Naive B cell (primary cell): ENCODE results near the gene GCH1. TPM values are rescaled to one million over a fixed set of nuclear protein-coding genes. Genes with fewer than 3 reads are reported as not detected.
"Not testable (repeated sequence)": the region's sequence is repeated elsewhere in the genome, so short reads cannot be mapped to it uniquely, and the experiment has no call there.

Experiments used
- ATAC-seq, 2 donors: fragments of 150-1000 bp; cut with Tn5 transposase; 2 replicates each; pipeline ENCODE4 v1.10.0; 2021; ENCODE audit warnings: low read depth in 2 of 2, mild to moderate bottlenecking in 2 of 2, moderate library complexity in 2 of 2
- DNase-seq: peaks from one replicate; pipeline ENCODE4 v3.0.0; 2022
- H3K27ac Mint-ChIP-seq, 6 donors: one replicate each; pipeline ENCODE4 v1.8.0; 2020 to 2022; ENCODE audit warnings: mild to moderate bottlenecking in 6 of 6, mixed read lengths in 6 of 6, moderate library complexity in 5 of 6, inconsistent platforms in 2 of 6
- H3K27me3 Mint-ChIP-seq, 3 donors: one replicate each; pipeline ENCODE4 v1.8.0; 2021 to 2022; ENCODE audit warnings: mixed read lengths in 3 of 3, mild to moderate bottlenecking in 1 of 3
- H3K36me3 Mint-ChIP-seq, 2 donors: one replicate each; pipeline ENCODE4 v1.8.0; 2020 to 2022; ENCODE audit warnings: mixed read lengths in 2 of 2, inconsistent platforms in 1 of 2, mild to moderate bottlenecking in 1 of 2
- H3K4me1 Mint-ChIP-seq, 3 donors: one replicate each; pipeline ENCODE4 v1.8.0; 2020 to 2022; ENCODE audit warnings: mixed read lengths in 3 of 3, inconsistent platforms in 1 of 3, mild to moderate bottlenecking in 1 of 3, moderate library complexity in 1 of 3
- H3K4me3 Mint-ChIP-seq, 8 donors: one replicate each; pipeline ENCODE4 v1.8.0; 2020 to 2022; ENCODE audit warnings: mild to moderate bottlenecking in 8 of 8, mixed read lengths in 8 of 8, moderate library complexity in 8 of 8, inconsistent platforms in 2 of 8
- H3K9me3 Mint-ChIP-seq, 7 donors: one replicate each; pipeline ENCODE4 v1.8.0; 2020 to 2022; ENCODE audit warnings: mixed read lengths in 7 of 7, mild to moderate bottlenecking in 5 of 7, inconsistent platforms in 2 of 7, moderate library complexity in 1 of 7
- polyA plus RNA-seq, 6 donors: library from polyadenylated mRNA; unstranded; fragments of 300-500 nt; fragmentation: Illumina TruSeq; gene quantifications; one replicate each; pipeline ENCODE4 v1.2.3, GENCODE V29; 2021; ENCODE audit warnings: low read depth in 6 of 6

Gene GCH1
- polyA plus RNA-seq, 6 donors from 2014 or later, result 18.8 to 31.2 (median 27.8) TPM

DNA sequence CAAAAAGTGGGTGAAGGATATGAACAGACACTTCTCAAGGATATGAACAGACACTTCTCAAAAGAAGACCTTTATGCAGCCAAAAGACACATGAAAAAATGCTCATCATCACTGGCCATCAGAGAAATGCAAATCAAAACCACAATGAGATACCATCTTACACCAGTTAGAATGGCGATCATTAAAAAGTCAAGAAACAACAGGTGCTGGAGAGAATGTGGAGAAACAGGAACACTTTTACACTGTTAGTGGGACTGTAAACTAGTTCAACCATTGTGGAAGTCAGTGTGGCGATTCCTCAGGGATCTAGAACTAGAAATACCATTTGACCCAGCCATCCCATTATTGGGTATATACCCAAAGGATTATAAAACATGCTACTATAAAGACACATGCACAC is 27.0 kb downstream of the GCH1 start:
- H3K36me3 Mint-ChIP-seq, H3K27ac Mint-ChIP-seq, H3K27me3 Mint-ChIP-seq, DNase-seq, H3K4me3 Mint-ChIP-seq, ATAC-seq, H3K9me3 Mint-ChIP-seq: not testable (repeated sequence)
- H3K4me1 Mint-ChIP-seq, result peaks cover 3 to 32% (median 29%) of the 10 kb centered on the region in 3 donors

- H3K36me3 Mint-ChIP-seq, H3K27me3 Mint-ChIP-seq, H3K9me3 Mint-ChIP-seq, ATAC-seq, DNase-seq: not testable (repeated sequence)
- Mint-ChIP-seq H3K27ac (peak overlapping the region in 1 of 6 donors; percentile 30), H3K4me1 (peaks cover 8 to 49% (median 29%) of the 10 kb centered on the region in 3 donors), H3K4me3 (peak overlapping the region; percentile 3 to 82 (median 49))
Observed at GRCh38 chr14:54870154-54871090, 32.2 kb downstream of the GCH1 start.

DNA sequence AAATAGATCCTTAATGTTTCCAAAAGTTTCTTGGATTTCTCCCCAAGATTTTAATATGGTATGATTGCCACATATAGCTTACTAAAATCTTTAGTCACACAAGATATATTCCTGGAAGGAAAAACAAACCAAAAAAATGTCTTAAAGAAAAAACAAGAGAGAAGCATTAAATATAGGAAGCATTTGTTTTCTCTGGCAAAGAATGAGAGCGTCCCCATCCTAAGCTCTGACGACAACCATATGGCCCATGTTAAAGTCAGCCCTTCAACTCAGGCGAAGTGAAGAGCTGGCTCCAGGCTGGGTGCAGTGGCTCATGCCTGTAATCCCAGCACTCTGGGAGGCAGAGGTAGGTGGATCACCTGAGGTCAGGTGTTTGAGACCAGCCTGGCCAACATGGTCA is 35.6 kb downstream of the GCH1 start:
- no peak for DNase-seq
- H3K27me3 Mint-ChIP-seq, result no peaks in the 10 kb centered on the region
- peaks cover 5 to 34% (median 19%) of the 10 kb centered on the region in 3 donors for H3K4me1 Mint-ChIP-seq
- H3K4me3 Mint-ChIP-seq, result no peak overlapping the region
- peak overlapping the region in 2 of 6 donors; percentile 24 to 57 for H3K27ac Mint-ChIP-seq
- H3K9me3 Mint-ChIP-seq, result no peaks in the 10 kb centered on the region
- H3K36me3 Mint-ChIP-seq, result no peaks in the 10 kb centered on the region
- ATAC-seq, result no peak

- H3K4me3 Mint-ChIP-seq, result no peak overlapping the region
- no peak for ATAC-seq
- no peaks in the 10 kb centered on the region for H3K9me3 Mint-ChIP-seq
- peaks cover 5 to 30% (median 19%) of the 10 kb centered on the region in 3 donors for H3K4me1 Mint-ChIP-seq
- DNase-seq, result no peak
- H3K27ac Mint-ChIP-seq, result peak overlapping the region in 1 of 6 donors; percentile 24
- no peaks in the 10 kb centered on the region for H3K36me3 Mint-ChIP-seq
- no peaks in the 10 kb centered on the region for H3K27me3 Mint-ChIP-seq
Observed at GRCh38 chr14:54866588-54866987, 36.0 kb downstream of the GCH1 start.

GRCh38 chr14:54864526-54864925 is 38.1 kb downstream of the GCH1 start:
- Mint-ChIP-seq H3K9me3 (no peaks in the 10 kb centered on the region), H3K4me3 (no peak overlapping the region), H3K27ac (peak overlapping the region in 1 of 6 donors; percentile 14), H3K36me3 (no peaks in the 10 kb centered on the region), H3K4me1 (peaks cover 1 to 13% (median 4%) of the 10 kb centered on the region in 3 donors), H3K27me3 (no peaks in the 10 kb centered on the region)
- DNase-seq (no peak), ATAC-seq (no peak)

GRCh38 chr14:54857830-54858269 is 44.8 kb downstream of the GCH1 start:
- peak overlapping the region in 5 of 6 donors; percentile 38 to 79 (median 66) for H3K27ac Mint-ChIP-seq
- ATAC-seq (peak; percentile 95 to 96), DNase-seq (peak; percentile 47)
- H3K36me3 Mint-ChIP-seq, result peaks cover 0 to 5% of the 10 kb centered on the region in 2 donors
- peaks cover 36 to 44% (median 42%) of the 10 kb centered on the region in 3 donors for H3K4me1 Mint-ChIP-seq
- H3K4me3 Mint-ChIP-seq, result peak overlapping the region in 6 of 8 donors; percentile 4 to 61 (median 35)
- H3K9me3 Mint-ChIP-seq, result no peaks in the 10 kb centered on the region
- H3K27me3 Mint-ChIP-seq, result no peaks in the 10 kb centered on the region

- Mint-ChIP-seq H3K9me3 (no peaks in the 10 kb centered on the region), H3K4me3 (peak overlapping the region in 4 of 8 donors; percentile 1 to 28 (median 14)), H3K4me1 (peaks cover 36 to 47% (median 44%) of the 10 kb centered on the region in 3 donors), H3K27me3 (no peaks in the 10 kb centered on the region), H3K27ac (peak overlapping the region in 1 of 6 donors; percentile 36), H3K36me3 (peaks cover 0 to 5% of the 10 kb centered on the region in 2 donors)
- ATAC-seq (no peak), DNase-seq (no peak)
Observed at GRCh38 chr14:54856152-54856551, 46.5 kb downstream of the GCH1 start.

DNA sequence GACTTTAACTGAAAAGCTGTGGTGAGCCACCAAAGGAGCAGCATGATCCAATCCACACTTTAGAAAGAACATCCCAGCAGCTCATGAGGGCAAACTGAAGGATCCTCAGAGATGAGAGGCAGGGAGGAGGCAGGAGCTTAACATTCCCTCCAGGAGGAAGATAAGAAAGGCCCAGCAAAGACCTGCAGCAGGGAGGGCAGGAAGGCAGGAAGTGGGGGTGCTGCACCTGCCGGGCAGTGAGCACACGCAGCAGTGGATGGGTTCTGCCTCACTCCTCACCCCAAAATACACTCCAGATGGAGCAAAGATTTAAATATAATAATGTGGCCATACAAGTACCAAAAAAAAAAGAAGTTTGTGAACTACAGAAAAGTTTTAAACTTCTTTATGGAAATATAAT is 48.4 kb downstream of the GCH1 start:
- ATAC-seq, result peak; percentile 28 to 45
- Mint-ChIP-seq H3K27me3 (no peaks in the 10 kb centered on the region), H3K9me3 (no peaks in the 10 kb centered on the region), H3K27ac (peak overlapping the region in 5 of 6 donors; percentile 6 to 92 (median 71)), H3K4me3 (peak overlapping the region; percentile 25 to 77 (median 66)), H3K4me1 (peaks cover 32 to 47% (median 40%) of the 10 kb centered on the region in 3 donors), H3K36me3 (peaks cover 0 to 5% of the 10 kb centered on the region in 2 donors)
- no peak for DNase-seq

- Mint-ChIP-seq H3K9me3 (no peaks in the 10 kb centered on the region), H3K27ac (peak overlapping the region in 2 of 6 donors; percentile 89 to 92), H3K36me3 (peaks cover 0 to 5% of the 10 kb centered on the region in 2 donors), H3K4me1 (peaks cover 24 to 40% (median 32%) of the 10 kb centered on the region in 3 donors), H3K27me3 (no peaks in the 10 kb centered on the region), H3K4me3 (peak overlapping the region in 3 of 8 donors; percentile 21 to 48 (median 21))
- ATAC-seq (no peak), DNase-seq (no peak)
Observed at GRCh38 chr14:54853339-54853738, 49.3 kb downstream of the GCH1 start.

DNA sequence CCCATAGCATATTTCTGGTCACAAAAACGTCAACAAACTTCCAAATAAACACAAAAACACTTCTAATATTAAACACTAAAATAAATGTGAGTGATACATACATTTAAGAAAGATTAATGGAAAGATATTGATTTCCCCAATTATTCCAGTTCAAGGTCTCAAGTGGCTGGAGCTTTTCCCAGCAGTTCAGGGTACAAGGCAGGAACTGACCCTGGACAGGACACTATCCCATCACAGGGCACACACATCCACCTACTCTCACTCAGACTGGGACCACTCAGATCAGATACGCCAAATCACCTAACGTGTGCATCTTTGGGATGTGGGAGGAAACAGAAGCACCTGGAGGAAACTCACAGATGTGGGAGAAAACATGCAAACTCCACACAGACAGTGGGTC is 50.4 kb downstream of the GCH1 start:
- Mint-ChIP-seq H3K9me3 (no peaks in the 10 kb centered on the region), H3K27ac (no peak overlapping the region), H3K36me3 (peaks cover 0 to 5% of the 10 kb centered on the region in 2 donors), H3K4me3 (no peak overlapping the region), H3K4me1 (peaks cover 19 to 29% (median 22%) of the 10 kb centered on the region in 3 donors), H3K27me3 (no peaks in the 10 kb centered on the region)
- no peak for DNase-seq
- ATAC-seq, result no peak

GRCh38 chr14:54848910-54849309 is 53.7 kb downstream of the GCH1 start:
- Mint-ChIP-seq H3K27ac (no peak overlapping the region), H3K36me3 (peaks cover 0 to 8% of the 10 kb centered on the region in 2 donors), H3K4me3 (no peak overlapping the region), H3K27me3 (no peaks in the 10 kb centered on the region), H3K4me1 (peaks cover 7 to 13% (median 7%) of the 10 kb centered on the region in 3 donors), H3K9me3 (no peaks in the 10 kb centered on the region)
- ATAC-seq (no peak), DNase-seq (no peak)

DNA sequence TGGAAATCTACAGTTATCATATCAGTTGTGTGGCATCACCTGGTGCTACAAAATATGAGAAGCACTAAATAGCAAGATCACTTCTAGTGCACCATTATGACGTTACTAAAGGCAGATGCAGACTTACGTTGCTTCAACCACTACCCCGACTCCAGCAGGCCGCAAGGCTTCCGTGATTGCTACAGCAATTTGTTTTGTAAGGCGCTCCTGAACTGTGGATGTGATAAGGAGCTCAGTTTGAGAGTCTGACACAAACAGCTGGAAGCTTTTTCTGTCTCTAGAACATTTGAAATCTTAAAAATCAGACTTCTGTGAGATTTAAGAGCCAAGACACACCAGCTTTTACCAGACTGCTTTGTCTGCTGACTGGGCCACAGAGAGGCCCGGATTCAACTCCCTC is 57.0 kb downstream of the GCH1 start:
- Mint-ChIP-seq H3K36me3 (peaks cover 7 to 20% of the 10 kb centered on the region in 2 donors), H3K4me1 (no peaks in the 10 kb centered on the region), H3K4me3 (no peak overlapping the region), H3K27ac (no peak overlapping the region), H3K9me3 (no peaks in the 10 kb centered on the region), H3K27me3 (no peaks in the 10 kb centered on the region)
- ATAC-seq (no peak), DNase-seq (no peak)

DNA sequence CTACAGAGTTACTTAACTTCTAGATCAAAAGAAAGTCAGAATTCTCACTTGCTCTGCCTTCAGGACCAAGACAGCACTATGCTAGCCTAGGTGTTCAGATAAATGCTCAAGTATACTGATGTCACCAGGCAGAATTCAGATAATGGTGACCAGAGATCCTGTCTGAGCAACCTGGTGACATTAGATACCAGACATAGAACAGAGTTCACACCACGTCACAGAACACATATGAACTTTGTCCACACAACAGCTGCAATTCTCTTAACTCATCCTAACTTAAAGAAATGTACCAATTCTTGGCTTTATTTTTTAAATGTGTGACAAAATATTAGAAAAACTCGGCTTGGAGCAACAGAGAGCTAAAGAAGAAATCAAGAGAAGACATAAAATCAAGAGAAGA is 58.1 kb downstream of the GCH1 start:
- H3K4me1 Mint-ChIP-seq, result no peaks in the 10 kb centered on the region
- DNase-seq (no peak), ATAC-seq (no peak)
- no peaks in the 10 kb centered on the region for H3K9me3 Mint-ChIP-seq
- H3K36me3 Mint-ChIP-seq, result peaks cover 19 to 28% of the 10 kb centered on the region in 2 donors
- H3K4me3 Mint-ChIP-seq, result no peak overlapping the region
- peak overlapping the region in 1 of 6 donors; percentile 27 for H3K27ac Mint-ChIP-seq
- H3K27me3 Mint-ChIP-seq, result no peaks in the 10 kb centered on the region

DNA sequence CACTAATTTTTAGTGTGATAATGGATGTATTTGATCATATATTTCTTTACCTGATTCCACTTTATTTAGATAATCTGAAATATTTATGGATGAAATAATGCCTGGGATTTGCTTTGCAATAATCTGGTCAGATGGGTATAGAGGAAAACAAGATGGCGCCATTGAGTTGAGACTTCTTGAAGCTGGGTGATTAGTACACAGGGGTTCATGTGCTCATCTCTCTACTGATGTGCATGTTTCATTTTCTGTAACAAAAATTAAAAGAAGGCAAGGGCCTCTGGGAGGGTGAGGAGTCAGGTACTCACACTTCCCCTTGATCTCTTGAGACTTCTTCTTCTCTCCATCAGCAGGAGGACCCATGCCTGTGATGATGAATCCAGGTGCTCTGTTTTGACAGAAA is 61.8 kb downstream of the GCH1 start:
- Mint-ChIP-seq H3K4me3 (no peak overlapping the region), H3K9me3 (no peaks in the 10 kb centered on the region), H3K4me1 (no peaks in the 10 kb centered on the region), H3K27ac (no peak overlapping the region), H3K27me3 (no peaks in the 10 kb centered on the region), H3K36me3 (peaks cover 26 to 32% of the 10 kb centered on the region in 2 donors)
- no peak for DNase-seq
- no peak for ATAC-seq
